GM21717 (cell line): Measurements from ENCODE around the gene SLC13A4.
A peak's percentile ranks its signal among the peaks of the same experiment; 100 is the strongest.
"Not testable (repeated sequence)": the region's sequence is repeated elsewhere in the genome, so short reads cannot be mapped to it uniquely, and the experiment has no call there.

ENCODE experiments used
- ATAC-seq: cut with Tn5 transposase; IDR thresholded peaks from one replicate; pipeline ENCODE4 v1.9.1; 2021; ENCODE audit warnings: mild to moderate bottlenecking, moderate library complexity; ENCODE audit not compliant: unreplicated experiment

Gene SLC13A4

DNA sequence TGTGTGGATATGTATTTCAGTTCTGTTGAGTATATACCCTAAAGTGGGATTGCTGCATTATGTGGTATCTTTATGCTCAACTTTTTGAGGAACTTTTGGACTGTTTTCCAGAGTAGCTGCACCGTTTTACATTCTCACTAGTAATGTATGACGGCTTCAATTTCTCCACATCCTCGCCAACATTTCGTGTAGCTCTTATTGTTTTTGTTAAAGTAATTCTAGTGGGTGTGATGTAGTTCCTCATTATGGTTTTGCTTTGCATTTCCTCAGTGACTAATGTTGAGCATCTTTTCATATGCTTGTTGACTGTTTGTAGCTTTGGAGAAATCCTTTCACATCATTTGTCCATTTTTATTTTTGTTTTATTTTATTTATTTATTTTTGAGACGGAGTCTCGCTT lies 61.1 kb downstream of the SLC13A4 start:
- no peak for ATAC-seq

DNA sequence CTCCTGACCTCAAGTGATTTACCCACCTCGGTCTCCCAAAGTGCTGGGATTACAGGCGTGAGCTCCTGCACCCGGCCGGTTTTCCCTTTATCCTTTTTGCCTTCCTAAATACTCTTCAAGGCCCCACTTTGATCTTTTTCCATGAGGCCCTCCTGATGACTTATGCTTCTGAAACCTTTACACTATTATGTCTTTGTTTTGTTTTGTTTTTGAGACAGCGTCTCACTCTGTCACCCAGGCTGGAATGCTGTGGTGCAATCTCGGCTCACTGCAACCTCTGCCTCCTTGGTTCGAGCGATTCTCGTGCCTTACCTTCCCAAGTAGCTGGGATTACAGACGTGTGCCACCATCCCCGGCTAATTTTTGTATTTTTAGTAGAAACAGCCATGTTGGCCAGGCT lies 61.8 kb downstream of the SLC13A4 start:
- ATAC-seq: no peak

DNA sequence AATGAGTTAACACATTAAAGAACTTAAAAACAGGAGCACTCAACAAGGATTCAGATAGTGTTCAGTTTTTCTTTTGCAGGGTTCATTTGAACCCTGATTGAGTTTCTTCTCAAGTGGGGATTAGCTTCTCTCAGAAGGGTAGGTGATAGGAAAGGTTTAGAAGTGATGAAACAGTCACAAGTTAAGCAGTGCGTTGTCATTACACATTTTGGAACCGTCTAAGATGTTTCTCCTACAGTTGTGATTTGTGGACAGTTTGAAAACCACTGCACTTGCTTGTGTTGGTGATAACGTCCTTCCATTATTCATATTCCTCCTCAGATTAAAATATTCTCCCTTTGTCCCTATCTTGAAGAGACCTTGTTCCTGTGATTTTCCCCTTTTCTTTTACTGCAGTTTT lies 62.9 kb downstream of the SLC13A4 start:
- no peak for ATAC-seq

DNA sequence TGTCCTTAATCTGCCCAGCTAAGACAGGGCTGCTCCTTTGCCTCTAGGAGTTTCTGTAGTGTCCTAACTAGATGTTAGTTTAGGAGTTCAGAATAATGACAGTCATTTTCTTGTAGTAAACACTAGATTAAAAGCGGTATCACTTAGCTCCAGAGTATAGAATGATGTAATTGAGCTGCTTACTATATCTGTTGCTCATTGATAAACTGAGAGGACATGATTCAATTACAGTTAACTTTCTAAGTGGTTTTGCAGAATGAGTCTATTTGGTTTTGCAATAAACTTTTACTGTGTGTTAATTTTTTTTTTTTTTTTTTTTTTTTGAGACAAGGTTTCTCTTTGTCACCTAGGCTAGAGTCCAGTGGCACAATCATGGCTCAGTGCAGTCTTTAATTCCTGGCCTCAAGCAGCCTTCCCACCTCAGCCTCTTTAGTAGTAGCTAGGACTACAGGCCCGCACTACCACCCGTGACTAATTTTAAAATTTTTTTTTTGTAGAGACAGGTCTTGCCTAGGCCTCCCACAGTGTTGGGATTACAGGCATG lies 63.9 kb downstream of the SLC13A4 start:
- ATAC-seq: no peak

DNA sequence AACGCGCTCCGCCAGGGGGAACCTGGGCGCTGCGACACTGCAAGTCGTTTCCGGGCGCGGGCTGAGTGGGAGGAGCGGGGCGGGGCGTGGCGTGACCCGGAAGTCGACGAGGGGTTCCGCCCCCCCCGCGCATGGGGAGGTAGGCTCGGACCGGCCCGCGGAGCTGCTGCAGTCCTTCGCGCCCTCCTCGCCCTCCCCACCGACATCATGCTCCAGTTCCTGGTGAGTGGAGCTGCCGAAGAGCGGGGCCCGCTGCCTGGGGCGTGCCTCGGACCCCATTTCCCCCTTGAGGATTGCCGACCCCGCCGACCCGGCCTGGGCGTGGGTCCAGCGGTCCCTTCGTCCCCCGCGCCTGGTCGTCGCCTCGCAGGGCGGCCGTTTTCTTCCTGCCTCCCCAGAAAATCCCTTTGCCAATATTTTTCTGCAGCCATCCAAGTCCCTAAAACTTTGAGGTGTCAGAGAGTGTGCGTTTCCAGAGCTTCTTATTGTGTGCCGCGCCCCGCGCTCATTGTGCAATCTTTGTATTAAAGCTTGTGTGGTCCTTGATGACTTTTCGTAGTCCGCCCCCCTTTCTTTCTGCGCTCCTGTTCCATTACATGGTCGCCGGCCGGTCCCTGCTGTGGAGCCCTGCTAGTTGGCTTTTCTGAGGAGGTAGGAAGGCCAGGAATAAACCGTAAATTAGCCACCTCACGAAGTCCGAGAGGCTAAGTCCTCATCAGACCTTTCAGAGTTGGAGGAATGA lies 65.4 kb downstream of the SLC13A4 start, which contains the start of gene STMP1:
TSS of gene STMP1 (plus strand) at position 142 of the 742 bp plus-strand sequence.
- peak; percentile 95 for ATAC-seq

DNA sequence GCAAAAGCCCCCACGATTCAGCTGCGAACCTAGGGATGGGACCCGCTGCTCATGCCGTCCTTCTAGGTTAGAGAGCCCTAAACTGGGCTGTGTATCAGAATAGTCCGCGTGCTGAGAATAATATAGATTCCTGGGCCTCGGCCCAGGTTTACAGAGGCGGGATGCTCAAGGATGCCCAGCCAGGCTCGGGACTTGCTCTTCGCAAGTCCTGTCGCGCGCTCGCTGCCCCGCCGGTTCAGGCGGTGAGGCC lies 65.9 kb downstream of the SLC13A4 start:
- ATAC-seq: no peak

DNA sequence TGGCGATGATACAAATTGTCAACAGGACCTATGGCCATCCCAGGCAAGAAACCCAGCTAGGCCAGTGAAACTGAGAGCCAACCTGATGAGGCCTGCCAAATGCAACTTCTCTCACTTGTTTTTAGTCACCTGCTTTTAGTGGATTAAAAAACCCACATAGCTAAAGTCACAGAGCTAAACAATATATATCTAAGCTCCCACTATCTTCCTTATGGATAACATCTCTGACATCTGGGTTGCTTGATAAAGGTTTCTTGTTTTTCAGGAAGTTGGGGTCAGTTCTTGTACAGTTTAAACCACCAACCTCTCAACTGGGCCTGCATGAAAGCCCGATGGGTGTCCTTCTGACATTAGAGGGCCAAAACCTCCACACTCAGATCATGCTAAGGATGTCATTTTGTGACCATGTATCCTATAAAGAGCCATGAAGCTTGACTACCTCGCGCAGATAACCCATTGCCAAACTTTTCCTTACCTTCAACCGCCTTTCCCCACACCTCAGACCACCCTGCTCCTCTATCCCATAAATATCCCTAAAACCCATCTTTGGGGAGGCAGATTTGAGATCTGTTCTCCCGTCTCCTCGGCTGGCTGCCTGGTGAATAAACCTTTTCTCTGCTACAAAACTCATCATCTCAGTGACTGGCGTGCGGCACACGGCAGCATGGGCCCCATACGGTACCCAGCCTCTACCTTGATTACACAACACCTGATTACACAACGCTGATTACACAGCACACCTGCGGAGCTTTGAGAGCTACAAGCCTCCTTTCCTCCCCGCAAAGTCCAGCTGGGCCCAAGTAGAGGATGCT lies 66.5 kb downstream of the SLC13A4 start:
- ATAC-seq: no peak

DNA sequence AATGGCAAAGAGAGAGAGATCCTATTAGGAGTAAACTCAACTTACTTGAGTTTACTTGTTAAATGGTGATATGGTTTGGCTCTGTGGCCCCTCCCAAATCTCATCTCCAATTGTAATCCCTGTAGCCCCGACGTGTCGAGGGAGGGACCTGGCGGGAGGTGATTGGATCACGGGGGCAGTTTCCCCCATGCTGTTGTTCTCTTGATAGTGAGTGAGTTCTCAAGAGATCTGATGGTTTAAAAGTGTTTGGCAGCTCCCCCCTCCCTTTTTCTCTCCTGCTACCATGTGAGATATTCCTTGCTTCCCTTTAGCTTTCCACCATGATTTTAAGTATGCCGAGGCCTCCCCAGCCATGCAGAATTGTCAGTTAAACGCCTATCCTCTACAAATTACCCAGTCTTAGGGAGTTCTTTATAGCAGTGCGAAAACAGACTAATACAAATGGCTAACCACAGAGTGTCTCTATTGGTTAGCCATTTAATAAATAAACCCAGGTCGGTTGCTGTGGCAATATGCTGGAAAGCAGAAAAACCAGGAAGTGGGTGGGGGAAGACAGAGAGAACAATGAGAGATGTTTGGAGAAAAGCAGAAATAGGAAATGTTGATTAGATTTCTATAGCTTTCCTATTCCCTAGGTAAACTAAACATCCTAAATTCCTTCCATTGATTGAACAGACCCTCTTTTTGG lies 68.7 kb downstream of the SLC13A4 start:
- ATAC-seq: no peak

DNA sequence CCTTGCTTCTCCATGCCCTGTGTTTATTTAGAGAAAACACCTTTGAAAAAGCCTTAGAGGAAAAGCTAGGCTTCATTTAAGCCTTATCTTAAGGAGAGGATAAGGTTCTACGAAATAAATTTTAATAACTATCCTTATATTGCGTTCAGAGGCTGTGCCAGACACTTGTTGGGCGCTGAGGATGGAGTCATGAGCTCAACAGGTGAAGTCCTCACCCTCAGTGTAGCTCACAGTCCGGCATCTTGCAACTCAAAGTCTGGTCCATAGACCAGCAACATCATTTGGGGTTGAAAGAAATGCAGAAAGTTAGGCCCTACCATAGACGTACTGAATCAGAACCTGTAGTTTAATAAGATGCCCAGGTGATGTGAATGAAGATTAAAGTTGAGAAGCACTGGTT lies 69.4 kb downstream of the SLC13A4 start:
- no peak for ATAC-seq

DNA sequence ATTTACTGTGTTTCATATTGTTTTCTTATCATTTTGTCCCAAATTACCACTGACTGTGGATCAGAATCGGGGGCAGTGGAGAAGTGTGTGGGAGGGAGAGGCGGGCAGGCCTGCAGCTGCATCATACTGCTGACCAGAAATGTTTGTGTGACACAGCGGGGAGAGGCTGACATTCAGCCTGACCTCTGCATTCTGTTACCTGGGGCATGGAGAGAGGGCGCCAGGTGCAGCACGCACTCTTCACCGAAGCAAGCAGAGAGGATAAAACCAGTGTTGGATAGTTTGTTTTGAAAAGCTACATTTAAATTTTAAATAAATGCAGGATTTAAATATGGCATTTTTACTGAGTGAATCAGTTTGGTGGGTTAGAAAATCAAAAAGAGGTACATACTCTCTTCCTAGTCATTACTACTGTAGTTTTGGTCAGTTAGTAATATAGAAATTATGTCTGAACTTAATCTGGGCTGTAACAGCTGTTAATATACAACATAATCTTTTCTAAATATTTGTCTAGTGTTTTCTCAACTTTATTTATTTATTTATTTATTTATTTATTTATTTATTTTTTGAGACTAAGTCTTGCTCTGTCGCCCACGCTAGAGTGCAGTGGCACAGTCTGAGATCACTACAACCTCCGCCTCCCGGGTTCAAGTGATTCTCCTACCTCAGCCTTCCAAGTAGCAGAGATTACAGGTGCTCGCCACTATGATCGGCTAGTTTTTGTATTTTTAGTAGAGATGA lies 74.5 kb downstream of the SLC13A4 start:
- no peak for ATAC-seq

DNA sequence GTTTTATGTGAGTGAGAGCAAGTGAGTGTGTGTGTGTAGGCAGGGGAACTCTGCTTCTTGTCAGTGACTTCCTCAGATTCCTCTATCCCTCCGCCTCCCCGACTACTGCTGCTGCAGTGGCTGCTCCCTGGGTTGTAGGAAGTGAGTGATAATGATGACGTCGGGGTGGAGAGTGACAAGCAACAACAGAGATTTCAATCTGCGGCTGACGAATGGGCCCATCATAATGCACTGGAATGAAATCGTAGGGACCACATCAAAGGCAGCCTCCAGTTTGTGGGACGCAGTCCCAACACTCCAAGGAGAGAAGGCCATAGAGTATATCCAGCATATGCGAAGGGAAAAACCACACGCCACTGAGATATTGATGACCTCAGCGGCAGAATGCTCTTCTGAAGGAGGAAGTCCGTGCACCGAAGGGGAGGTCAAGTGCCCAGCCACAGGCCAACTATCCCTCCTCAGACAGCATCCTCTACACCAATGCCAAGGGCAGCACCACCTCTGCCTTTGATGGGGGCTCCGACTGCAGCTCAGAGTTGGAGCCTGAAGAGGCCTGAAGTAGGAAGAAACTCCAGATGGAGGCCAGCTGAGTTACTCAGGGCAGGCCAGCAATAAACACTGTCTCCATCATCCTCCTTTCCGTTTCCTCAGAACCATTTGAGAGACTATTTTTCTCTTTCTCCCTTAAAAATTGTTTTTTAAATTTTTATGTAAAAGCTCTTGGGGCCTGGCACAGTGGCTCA lies 77.0 kb downstream of the SLC13A4 start:
- ATAC-seq: no peak

DNA sequence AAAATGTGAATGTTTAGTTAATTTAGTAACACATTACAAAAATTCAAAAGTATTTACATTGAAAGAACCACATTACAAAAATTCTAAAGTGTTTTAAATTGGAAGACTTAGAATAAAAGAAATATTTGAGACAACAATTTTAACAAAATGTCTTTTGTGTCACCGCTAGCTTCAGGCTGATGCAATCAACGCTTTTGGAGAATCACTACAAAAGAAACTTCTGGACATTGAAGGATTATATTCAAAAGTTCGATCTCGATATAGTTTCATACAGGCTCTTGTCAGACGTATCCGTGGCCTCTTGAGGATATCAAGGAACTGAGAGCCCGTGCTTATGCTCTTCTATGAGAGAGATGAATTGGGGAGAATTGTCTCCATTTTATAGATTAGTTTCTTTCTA lies 79.8 kb downstream of the SLC13A4 start:
- no peak for ATAC-seq

DNA sequence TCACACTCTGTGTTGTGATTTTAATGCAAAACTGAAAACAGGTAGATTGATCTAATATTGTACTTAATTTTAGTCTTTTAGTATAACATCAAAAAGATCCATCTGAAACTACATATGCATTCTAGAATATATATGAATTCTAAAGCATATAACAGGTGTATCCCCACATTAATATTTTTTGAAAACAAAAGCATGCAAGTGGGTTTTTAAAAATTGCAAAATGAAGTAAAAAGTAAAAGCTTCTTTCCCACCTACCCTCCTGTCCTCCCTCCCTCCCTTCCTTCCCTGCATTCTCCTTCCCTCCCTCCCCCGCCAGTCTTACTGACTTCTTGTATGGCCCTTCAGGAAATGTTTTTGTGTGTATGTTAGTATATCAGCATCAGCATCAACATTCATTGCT lies 80.2 kb downstream of the SLC13A4 start:
- ATAC-seq: no peak

DNA sequence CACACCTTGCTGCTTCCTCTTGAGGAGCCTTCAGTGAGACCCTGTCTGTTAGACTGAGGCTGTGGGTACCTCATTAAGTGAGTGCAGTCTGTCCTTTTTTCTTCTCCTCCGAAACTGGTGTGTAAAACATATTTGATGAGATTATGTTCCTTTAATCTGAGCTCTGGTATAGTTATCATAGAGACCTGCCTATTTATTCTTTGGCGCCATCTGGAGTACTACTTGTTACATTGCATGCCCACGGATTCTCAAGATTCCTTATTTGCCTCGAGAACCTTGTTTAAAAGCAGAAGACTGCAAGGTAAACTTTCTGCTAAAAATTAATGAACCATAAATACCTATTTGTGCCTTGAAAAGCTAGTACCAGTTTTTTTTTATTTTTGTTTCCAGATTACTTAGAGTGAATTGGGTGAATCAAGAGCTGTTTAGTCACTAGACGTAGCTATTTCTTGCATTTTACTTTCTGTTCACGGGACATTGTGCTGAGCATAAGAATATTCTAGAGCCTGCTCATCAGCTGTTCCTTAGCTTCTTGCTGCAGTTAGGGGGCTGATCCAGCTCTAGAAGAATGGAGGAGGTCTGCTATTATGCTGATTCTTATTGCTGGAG lies 82.6 kb downstream of the SLC13A4 start:
- peak; percentile 56 for ATAC-seq

DNA sequence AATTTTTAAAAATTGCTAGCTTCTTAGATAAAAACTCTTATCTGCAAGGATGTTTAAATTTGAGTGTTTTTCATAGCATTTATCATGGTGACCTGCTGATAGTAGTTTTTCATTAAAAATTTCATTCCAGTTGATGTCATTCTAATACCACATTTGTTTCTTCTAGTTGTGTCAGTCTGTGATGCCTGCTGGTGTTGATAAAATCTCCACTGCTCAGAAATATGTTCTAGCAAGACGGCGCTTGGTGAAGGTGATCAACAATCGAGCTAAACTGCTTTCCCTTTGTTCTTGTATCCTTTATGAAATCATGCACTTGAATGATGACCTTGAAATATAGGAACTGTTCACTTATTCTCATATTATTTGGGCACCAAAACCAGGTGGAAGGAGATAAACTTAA lies 83.3 kb downstream of the SLC13A4 start:
- no peak for ATAC-seq

DNA sequence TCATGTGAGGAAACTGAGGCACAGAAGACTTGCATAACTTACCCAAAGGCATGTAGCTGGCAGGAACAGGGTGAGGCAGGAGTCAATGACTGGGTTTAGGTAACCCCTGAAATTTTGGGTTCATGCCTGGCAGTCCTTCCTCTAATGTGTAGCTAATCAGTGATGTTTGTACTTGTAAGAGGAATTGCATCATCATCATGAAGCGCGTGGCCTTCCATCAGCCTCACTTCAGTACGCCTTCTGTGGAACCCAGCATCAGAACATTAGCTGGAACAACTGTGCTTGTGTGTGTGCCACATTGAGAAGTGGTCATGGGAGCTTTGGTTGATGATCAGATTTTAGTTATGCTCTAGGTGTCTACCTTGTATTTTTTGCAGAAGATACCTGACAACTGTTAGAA lies 83.8 kb downstream of the SLC13A4 start:
- no peak for ATAC-seq

DNA sequence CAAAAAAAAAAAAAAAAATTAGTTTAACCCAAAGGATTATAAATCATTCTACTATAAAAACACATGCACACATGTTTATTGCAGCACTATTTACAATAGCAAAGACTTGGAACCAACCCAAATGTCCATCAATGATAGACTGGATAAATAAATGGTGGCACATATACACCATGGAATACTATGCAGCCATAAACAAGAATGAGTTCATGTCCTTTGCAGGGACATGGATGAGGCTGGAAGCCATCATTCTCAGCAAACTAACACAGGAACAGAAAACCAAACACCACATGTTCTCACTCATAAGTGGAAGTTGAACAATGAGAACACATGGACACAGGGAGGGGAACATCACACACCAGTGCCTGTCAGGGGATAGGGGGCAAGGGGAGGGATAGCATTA lies 88.3 kb downstream of the SLC13A4 start:
- not testable (repeated sequence) for ATAC-seq

DNA sequence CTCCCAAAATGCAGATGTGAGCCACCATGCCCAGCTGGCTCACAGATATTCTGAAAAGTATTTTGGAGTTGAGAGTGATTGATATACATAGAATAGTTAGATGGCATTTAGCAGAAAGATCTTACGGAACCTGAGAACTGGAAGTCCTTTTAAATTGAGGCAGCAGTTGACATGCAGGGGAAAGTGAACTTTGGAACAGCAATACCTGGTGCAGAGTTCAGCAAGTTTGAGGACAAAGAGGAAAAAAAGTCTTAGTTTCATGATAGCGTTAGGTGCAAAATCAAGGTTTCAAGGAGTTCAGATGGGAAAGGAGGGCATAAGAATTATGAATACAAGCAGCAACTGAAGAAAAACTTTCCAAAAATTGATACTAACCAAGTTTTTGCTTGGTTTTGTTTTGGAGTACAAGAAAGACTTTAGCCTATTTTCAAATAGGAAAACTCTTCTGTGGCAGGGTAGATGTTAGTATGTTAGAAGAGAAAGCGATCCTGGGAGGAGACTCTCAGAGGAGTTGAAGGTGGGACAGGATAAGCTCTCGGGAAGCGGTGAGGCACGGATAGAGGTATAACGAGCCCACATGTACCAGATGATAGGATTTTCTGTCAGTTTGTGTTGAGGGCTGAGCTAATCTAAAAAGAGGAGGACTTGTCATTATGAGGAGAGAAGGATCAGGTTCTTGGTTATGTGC lies 93.7 kb downstream of the SLC13A4 start:
- ATAC-seq: no peak
